GM12873 (cell line): ENCODE measurements around the gene EEA1.

ENCODE experiments used
- TF ChIP-seq, protein P1 (sequence below): IDR thresholded peaks from 2 replicates; pipeline ENCODE4 v1.5.1; 2012; ENCODE audit warnings: low read depth, mild to moderate bottlenecking, moderate library complexity, low read length, control low read depth; ENCODE audit not compliant: insufficient read depth; ENCODE audit errors: missing control alignments

Gene EEA1

DNA sequence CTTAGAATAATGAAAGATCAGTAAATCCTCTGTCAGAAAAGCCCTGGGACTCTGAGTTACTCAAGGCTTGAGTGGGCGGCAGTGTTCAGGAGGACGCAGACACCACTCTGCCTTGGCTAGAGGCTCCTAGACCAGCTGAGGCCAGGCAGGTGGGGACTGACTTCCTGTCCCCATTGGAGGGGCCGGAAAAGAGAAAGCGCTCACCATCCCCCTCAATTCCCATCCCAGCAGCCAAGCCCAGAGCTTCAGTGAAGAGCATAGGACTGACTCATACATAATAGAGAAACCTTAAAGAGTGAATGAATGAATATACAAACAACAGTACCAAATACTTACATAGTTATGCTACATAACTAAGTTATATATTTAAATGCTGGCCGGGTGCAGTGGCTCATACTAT is 164.3 kb downstream of the EEA1 start:
- TF ChIP-seq, protein P1, sequence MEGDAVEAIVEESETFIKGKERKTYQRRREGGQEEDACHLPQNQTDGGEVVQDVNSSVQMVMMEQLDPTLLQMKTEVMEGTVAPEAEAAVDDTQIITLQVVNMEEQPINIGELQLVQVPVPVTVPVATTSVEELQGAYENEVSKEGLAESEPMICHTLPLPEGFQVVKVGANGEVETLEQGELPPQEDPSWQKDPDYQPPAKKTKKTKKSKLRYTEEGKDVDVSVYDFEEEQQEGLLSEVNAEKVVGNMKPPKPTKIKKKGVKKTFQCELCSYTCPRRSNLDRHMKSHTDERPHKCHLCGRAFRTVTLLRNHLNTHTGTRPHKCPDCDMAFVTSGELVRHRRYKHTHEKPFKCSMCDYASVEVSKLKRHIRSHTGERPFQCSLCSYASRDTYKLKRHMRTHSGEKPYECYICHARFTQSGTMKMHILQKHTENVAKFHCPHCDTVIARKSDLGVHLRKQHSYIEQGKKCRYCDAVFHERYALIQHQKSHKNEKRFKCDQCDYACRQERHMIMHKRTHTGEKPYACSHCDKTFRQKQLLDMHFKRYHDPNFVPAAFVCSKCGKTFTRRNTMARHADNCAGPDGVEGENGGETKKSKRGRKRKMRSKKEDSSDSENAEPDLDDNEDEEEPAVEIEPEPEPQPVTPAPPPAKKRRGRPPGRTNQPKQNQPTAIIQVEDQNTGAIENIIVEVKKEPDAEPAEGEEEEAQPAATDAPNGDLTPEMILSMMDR: no peak

DNA sequence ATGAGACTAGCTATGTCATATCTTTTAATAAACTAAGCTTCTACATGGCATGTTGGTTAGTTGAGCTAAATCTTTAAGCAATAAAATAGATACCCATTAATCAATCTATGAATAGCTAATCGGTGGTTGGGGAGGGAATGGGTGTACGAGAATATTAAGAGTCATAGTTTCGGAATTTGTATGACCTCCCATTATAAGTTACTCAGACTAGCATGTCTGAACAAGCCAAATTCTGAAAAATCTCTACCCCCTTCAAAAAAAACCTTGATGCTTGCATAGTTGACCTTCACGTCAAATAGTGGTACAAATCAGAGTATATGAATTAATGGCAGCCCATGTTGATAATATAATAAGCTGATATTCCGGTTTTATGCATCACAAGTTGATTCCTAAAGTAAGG is 166.3 kb downstream of the EEA1 start:
- TF ChIP-seq, protein P1: no peak

DNA sequence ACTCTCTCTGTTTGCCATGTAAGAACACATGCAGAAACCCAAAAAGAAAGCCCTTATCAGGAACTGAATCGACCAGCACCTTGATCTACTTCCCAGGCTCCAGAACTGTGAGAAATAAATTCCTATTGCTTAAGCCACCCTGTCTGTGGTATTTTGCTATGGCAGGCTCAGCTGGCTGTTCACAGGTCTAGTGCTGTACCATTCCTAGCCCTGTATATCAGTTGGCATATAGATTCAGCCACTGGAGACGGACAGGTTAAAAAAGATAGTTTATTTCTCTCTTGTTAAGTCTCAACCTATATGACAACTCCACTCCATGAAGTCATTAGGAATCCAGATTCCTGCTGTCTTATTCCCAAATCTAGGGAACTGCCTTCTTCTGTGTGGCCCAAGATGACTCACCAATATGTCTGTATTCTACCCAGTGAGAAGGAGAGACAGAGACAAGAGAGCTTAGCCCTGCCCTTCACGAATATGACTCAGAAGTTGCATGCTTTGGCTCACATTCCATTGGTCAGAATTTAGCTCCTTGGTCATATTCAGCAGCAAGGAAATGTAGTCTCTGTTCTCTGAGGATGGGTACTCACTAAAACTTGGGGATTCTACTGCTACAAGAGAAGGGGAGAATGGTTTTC is 169.3 kb downstream of the EEA1 start:
- TF ChIP-seq, protein P1: no peak

DNA sequence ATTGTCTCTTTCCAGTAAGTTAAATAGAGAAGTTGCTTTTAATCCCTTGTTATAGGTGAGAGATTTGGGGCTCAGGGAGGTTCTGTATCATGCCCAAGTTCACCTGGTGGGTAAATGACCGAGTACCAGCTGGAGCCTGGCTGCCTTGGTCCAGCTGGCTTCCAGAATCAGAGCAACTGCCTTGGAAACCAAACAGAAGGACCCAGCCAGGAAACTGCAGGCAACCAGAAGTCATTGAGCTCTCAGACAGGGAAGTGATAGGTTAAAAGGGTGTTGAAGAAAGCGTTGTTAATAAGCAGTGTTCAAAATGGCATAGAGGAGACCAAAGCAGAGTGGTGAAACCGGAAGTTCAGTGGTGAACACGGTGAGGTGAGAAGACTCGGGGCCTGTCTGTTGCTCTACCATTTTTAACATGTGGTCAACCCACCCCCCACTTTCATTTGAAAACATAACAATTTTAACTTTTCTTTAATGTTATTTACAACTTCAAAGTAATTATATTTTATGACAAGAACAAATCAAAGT is 171.4 kb downstream of the EEA1 start:
- TF ChIP-seq, protein P1: no peak

DNA sequence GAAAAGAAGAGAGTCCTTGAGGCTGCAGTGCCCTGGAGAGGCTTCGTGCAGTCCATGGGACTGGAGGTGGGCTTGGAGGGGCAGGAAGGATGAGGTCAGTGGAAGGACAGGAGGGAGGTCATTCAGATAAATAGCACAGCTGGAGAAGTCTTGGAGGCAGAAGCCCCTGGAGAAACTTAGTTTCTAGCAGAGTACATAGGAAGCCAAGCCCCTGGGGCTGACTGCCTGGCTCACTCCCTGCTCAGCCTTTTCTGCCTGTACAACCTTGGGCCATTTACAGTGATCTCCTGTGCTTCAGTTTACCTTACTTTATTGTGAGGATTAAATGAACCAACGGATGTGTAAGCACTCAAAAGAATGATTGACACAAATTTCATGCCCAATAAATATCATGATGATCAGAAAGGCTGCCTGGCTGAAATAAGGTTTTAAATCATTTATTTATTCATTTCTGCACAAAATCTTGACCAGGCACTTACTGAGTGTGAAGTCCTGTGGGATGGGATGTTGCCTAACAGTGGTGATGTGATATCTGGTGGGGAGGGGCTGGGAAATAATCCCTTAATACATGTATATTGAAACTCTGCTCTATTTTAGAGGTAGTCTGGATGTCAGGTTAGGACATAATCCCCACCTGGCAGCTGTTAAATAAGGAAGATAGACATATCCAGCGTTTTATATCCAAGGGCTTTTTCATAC is 172.0 kb downstream of the EEA1 start:
- TF ChIP-seq, protein P1: no peak

DNA sequence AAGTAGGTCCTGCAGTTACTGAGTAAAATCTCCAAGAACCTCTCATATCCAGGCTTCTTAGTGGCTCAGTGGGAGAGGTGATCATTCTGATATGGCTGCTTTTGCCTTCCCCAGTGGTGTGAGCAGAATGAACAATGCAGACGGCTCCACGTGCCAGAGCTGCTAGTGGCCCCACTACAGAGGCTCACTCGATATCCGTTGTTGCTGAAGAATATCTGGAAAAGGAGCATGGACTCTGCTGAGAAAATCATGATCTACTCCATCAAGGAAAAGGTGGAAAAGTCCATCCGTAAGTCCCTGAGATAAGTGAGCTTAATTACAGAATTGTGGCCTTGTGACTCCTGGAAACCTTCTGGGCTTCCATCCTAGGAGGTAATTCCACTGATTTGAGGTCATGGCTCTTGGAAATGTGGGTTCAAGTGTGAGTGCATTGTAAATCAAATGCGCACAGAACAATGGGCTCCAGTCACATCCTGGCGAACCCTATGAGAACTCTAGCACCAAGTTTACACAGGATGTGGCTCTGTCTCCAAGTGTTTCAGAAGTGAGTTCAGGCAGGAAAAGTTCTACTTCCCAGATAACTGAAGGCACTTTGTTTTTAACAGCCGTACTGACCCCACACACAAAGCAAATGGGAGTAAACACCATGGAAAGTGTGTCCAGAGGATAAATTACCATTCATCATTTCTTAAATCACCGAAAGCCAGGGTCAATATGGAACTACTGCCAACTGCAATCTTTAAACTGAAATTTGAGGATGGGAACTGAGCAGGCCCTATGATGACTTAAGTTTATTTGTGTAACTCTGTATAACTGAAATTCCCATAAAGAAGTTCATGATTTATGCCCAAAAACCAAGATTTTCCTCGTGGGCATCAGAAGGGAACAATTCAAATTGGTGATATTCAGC is 174.9 kb downstream of the EEA1 start:
- TF ChIP-seq, protein P1: no peak

DNA sequence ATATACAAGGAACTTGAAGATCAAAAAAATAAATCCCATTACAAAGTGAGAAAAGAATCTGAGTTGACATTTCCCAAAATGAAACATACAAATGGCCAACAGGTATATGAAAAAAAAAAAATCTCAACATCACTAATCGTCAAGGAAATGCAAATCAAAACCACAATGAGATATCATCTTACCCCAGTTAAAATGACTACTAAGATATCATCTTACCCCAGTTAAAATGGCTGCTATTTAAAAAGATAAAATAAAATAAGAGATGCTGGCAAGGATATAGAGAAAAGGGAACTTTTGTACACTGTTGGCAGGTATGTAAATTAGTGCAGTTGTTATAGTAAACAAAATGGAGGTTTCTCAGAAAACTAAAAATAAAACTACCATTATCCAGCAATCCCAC is 181.9 kb downstream of the EEA1 start:
- TF ChIP-seq, protein P1: no peak
